UCSD-AML1 (cell line): ENCODE data around the gene CCL21.
"Not testable (repeated sequence)": the region's sequence is repeated elsewhere in the genome, so short reads cannot be mapped to it uniquely, and the experiment has no call there.

Experiments used
- DNase-seq: peaks from one replicate; lab custom pipeline; 2025; ENCODE audit not compliant: unreplicated experiment; lab: John Stamatoyannopoulos, UW

Gene CCL21

GRCh38 chr9:34710023-34710422 is at the start of gene CCL21:
CCL21 (minus strand) TSS chr9:34710136; CDS start chr9:34710066, 70 bp downstream.
- DNase-seq, result no peak

- DNase-seq, result no peak
Observed at GRCh38 chr9:34759432-34760134, 49.6 kb upstream of the CCL21 start.

GRCh38 chr9:34750320-34750719 is 40.4 kb upstream of the CCL21 start:
- DNase-seq, result not testable (repeated sequence)

GRCh38 chr9:34746526-34746925 is 36.6 kb upstream of the CCL21 start:
- DNase-seq, result no peak

GRCh38 chr9:34744295-34745221 is 34.6 kb upstream of the CCL21 start:
- DNase-seq, result no peak

GRCh38 chr9:34742710-34743109 is 32.8 kb upstream of the CCL21 start:
- DNase-seq, result no peak

- DNase-seq, result no peak
Observed at GRCh38 chr9:34741628-34742027, 31.7 kb upstream of the CCL21 start.

- DNase-seq, result not testable (repeated sequence)
Observed at GRCh38 chr9:34740176-34740575, 30.2 kb upstream of the CCL21 start.

- DNase-seq, result no peak
Observed at GRCh38 chr9:34737677-34738260, 27.8 kb upstream of the CCL21 start.

GRCh38 chr9:34734720-34735119 is 24.8 kb upstream of the CCL21 start:
- no peak for DNase-seq

GRCh38 chr9:34732886-34733285 is 22.9 kb upstream of the CCL21 start:
- no peak for DNase-seq

- DNase-seq, result no peak
Observed at GRCh38 chr9:34732478-34732877, 22.5 kb upstream of the CCL21 start.

GRCh38 chr9:34723141-34723540 is 13.2 kb upstream of the CCL21 start:
- no peak for DNase-seq

GRCh38 chr9:34719769-34720025 is 9.8 kb upstream of the CCL21 start:
- DNase-seq, result not testable (repeated sequence)

- DNase-seq, result no peak
Observed at GRCh38 chr9:34719021-34719768, 9.3 kb upstream of the CCL21 start.

- no peak for DNase-seq
Observed at GRCh38 chr9:34717996-34718614, 8.2 kb upstream of the CCL21 start.

- DNase-seq, result no peak
Observed at GRCh38 chr9:34716711-34717110, 6.8 kb upstream of the CCL21 start.

- DNase-seq, result no peak
Observed at GRCh38 chr9:34715639-34716215, 5.8 kb upstream of the CCL21 start.

GRCh38 chr9:34714007-34714406 is 4.1 kb upstream of the CCL21 start:
- DNase-seq, result no peak

GRCh38 chr9:34712140-34712539 is 2.2 kb upstream of the CCL21 start:
- DNase-seq, result no peak
